HepG2 (cell line): Measurements from ENCODE around the gene KRT15. TPM values are rescaled to one million over a fixed set of nuclear protein-coding genes. Genes with fewer than 3 reads are reported as not detected.

Experiments
- FOXA3 ChIP-seq: IDR thresholded peaks from 2 replicates; pipeline ENCODE4 v1.6.1; 2016; ENCODE audit warnings: missing genetic modification reagents, missing compliant biosample characterization
- GATAD1 ChIP-seq: IDR thresholded peaks from 2 replicates; pipeline ENCODE4 v1.6.1; 2016; ENCODE audit warnings: missing genetic modification reagents, missing compliant biosample characterization
- JARID2 ChIP-seq: sonication (generic); formaldehyde crosslinking; IDR thresholded peaks from 2 replicates; pipeline ENCODE4 v1.8.1; 2023; ENCODE audit warnings: missing genetic modification reagents, inconsistent platforms; ENCODE audit not compliant: insufficient replicate concordance
- SMAD3 ChIP-seq: sonication (generic); formaldehyde crosslinking; IDR thresholded peaks from 2 replicates; pipeline ENCODE4 v1.4.0; 2020; ENCODE audit warnings: missing genetic modification reagents
- SRSF1 ChIP-seq: fragments of 200-400 bp; formaldehyde crosslinking; optimal IDR thresholded peaks from 2 replicates; pipeline ENCODE3; 2017; ENCODE audit warnings: mild to moderate bottlenecking, low read depth, low read length, moderate library complexity
- SUZ12 ChIP-seq: fragments of 150-350 bp; IDR thresholded peaks from 2 replicates; pipeline ENCODE4 v1.6.1; 2014; ENCODE audit warnings: low read depth, low read length
- THAP7 ChIP-seq: sonication (generic); formaldehyde crosslinking; IDR thresholded peaks from 2 replicates; pipeline ENCODE4 v1.8.1; 2023; ENCODE audit warnings: mild to moderate bottlenecking, missing genetic modification reagents
- ZC3H4 ChIP-seq: sonication (generic); formaldehyde crosslinking; IDR thresholded peaks from 2 replicates; pipeline ENCODE4 v1.4.0; 2020; ENCODE audit warnings: missing genetic modification reagents, borderline replicate concordance
- ZFAT ChIP-seq: sonication (generic); formaldehyde crosslinking; conservative IDR thresholded peaks from 2 replicates; pipeline ENCODE4 v1.8.1; 2023; ENCODE audit warnings: missing genetic modification reagents, inconsistent platforms
- ZKSCAN5 ChIP-seq: sonication (generic); formaldehyde crosslinking; IDR thresholded peaks from 2 replicates; pipeline ENCODE4 v1.5.1; 2020; ENCODE audit warnings: mild to moderate bottlenecking, missing genetic modification reagents
- ZNF124 ChIP-seq: sonication (generic); formaldehyde crosslinking; IDR thresholded peaks from 2 replicates; pipeline ENCODE4 v1.4.0; 2020; ENCODE audit warnings: missing genetic modification reagents
- ZNF607 ChIP-seq: sonication (generic); formaldehyde crosslinking; IDR thresholded peaks from 2 replicates; pipeline ENCODE4 v1.5.1; 2020; ENCODE audit warnings: missing genetic modification reagents, mild to moderate bottlenecking, borderline replicate concordance
- ZNF670 ChIP-seq: sonication (generic); formaldehyde crosslinking; IDR thresholded peaks from 2 replicates; pipeline ENCODE4 v1.8.0; 2022; ENCODE audit warnings: mild to moderate bottlenecking, missing genetic modification reagents, borderline replicate concordance
- ZNF782 ChIP-seq: sonication (generic); formaldehyde crosslinking; IDR thresholded peaks from 2 replicates; pipeline ENCODE4 v1.4.0; 2020; ENCODE audit warnings: missing genetic modification reagents, mild to moderate bottlenecking, borderline replicate concordance
- ZNF83 ChIP-seq: sonication (generic); formaldehyde crosslinking; IDR thresholded peaks from 2 replicates; pipeline ENCODE4 v1.4.0; 2020; ENCODE audit warnings: missing genetic modification reagents, mild to moderate bottlenecking, borderline replicate concordance
- polyA plus RNA-seq, 8 experiments: library from polyadenylated mRNA; depleted of rRNA in 3 of 8; stranded (reverse) in 7 of 8; unstranded in 1 of 8; fragments of >200 nt; fragmentation: Illumina TruSeq in 4 of 8; extraction: Trizol in 4 of 8; gene quantifications; 2 replicates each; pipeline versions ENCODE4 v1.2.1 to v1.2.3, GENCODE V29; 2011 to 2016; ENCODE audit warnings: low read depth in 4 of 8, missing spikeins in 1 of 8, mixed read lengths in 1 of 8; ENCODE audit not compliant: insufficient read depth in 1 of 8
- total RNA-seq, 5 experiments: library from RNA; depleted of rRNA; stranded (reverse); fragments of >200 nt; fragmentation: Illumina TruSeq; extraction: Trizol; gene quantifications; 2 replicates each; pipeline ENCODE4 v1.2.3, GENCODE V29; 2016; ENCODE audit warnings: low read depth in 1 of 5
- TF ChIP-seq, protein P1 (sequence below): sonication (generic); formaldehyde crosslinking; IDR thresholded peaks from 2 replicates; pipeline ENCODE4 v1.4.0; 2020; ENCODE audit warnings: missing genetic modification reagents
- TF ChIP-seq, protein P2 (sequence below): sonication (generic); formaldehyde crosslinking; IDR thresholded peaks from 2 replicates; pipeline ENCODE4 v1.5.1; 2020; ENCODE audit warnings: missing genetic modification reagents, mild to moderate bottlenecking, borderline replicate concordance
- TF ChIP-seq, protein P3 (sequence below): sonication (generic); formaldehyde crosslinking; IDR thresholded peaks from 2 replicates; pipeline ENCODE4 v1.5.0; 2020; ENCODE audit warnings: missing genetic modification reagents
- TF ChIP-seq, protein P4 (sequence below): sonication (generic); formaldehyde crosslinking; IDR thresholded peaks from 2 replicates; pipeline ENCODE4 v1.5.1; 2020; ENCODE audit warnings: mild to moderate bottlenecking, missing genetic modification reagents

The KRT15 gene
- total and polyA plus RNA-seq, 2 of the 13 experiments (the other 11 are each of a cell fraction or from before 2014, with no cell fraction given), result 0.46 to 0.63 TPM

DNA sequence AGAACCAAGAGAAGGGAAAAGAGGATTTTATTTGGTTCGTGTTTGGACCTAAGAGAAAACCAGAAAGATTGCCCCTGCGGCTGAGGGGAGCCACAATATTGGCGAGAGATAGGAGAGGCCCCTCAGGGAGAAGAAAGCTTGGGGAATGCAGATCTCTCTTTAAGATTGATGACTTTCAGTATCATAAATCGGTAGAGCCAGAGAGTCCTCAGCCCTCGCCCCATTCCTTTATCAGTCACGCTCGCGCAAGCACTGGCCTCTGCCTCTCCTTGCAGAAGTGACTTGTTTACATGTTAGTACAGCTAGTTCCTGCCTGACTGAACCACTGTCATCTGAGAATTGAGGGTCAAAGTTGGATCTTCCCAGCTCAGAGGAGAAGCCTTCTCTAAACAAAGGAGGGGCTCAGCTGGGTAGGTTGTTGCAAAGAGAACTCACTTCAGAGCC lies 30.9 kb upstream of the KRT15 start (continued):
- TF ChIP-seq ZNF782 (CRISPR knock-in tag) (no peak), ZKSCAN5 (CRISPR knock-in tag) (no peak), THAP7 (CRISPR knock-in tag) (no peak), SUZ12 (no peak), GATAD1 (CRISPR knock-in tag) (no peak), ZNF670 (CRISPR knock-in tag) (no peak), SMAD3 (CRISPR knock-in tag) (0 out of 2 replicates have a peak, but pooled peaks have one; percentile 7), ZFAT (CRISPR knock-in tag) (no peak), ZC3H4 (CRISPR knock-in tag) (no peak), FOXA3 (CRISPR knock-in tag) (peak; percentile 40; the same call in 1 of the 2 replicates), SRSF1 (no peak), ZNF83 (no peak), ZNF124 (CRISPR knock-in tag) (no peak; the same call in 1 of the 2 replicates), JARID2 (CRISPR knock-in tag) (no peak), ZNF607 (CRISPR knock-in tag) (no peak)
- TF ChIP-seq, protein P1, sequence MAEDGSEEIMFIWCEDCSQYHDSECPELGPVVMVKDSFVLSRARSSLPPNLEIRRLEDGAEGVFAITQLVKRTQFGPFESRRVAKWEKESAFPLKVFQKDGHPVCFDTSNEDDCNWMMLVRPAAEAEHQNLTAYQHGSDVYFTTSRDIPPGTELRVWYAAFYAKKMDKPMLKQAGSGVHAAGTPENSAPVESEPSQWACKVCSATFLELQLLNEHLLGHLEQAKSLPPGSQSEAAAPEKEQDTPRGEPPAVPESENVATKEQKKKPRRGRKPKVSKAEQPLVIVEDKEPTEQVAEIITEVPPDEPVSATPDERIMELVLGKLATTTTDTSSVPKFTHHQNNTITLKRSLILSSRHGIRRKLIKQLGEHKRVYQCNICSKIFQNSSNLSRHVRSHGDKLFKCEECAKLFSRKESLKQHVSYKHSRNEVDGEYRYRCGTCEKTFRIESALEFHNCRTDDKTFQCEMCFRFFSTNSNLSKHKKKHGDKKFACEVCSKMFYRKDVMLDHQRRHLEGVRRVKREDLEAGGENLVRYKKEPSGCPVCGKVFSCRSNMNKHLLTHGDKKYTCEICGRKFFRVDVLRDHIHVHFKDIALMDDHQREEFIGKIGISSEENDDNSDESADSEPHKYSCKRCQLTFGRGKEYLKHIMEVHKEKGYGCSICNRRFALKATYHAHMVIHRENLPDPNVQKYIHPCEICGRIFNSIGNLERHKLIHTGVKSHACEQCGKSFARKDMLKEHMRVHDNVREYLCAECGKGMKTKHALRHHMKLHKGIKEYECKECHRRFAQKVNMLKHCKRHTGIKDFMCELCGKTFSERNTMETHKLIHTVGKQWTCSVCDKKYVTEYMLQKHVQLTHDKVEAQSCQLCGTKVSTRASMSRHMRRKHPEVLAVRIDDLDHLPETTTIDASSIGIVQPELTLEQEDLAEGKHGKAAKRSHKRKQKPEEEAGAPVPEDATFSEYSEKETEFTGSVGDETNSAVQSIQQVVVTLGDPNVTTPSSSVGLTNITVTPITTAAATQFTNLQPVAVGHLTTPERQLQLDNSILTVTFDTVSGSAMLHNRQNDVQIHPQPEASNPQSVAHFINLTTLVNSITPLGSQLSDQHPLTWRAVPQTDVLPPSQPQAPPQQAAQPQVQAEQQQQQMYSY (CRISPR knock-in tag), result no peak
- TF ChIP-seq, protein P2, sequence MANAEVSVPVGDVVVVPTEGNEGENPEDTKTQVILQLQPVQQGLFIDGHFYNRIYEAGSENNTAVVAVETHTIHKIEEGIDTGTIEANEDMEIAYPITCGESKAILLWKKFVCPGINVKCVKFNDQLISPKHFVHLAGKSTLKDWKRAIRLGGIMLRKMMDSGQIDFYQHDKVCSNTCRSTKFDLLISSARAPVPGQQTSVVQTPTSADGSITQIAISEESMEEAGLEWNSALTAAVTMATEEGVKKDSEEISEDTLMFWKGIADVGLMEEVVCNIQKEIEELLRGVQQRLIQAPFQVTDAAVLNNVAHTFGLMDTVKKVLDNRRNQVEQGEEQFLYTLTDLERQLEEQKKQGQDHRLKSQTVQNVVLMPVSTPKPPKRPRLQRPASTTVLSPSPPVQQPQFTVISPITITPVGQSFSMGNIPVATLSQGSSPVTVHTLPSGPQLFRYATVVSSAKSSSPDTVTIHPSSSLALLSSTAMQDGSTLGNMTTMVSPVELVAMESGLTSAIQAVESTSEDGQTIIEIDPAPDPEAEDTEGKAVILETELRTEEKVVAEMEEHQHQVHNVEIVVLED (CRISPR knock-in tag), result no peak
- TF ChIP-seq, protein P3, sequence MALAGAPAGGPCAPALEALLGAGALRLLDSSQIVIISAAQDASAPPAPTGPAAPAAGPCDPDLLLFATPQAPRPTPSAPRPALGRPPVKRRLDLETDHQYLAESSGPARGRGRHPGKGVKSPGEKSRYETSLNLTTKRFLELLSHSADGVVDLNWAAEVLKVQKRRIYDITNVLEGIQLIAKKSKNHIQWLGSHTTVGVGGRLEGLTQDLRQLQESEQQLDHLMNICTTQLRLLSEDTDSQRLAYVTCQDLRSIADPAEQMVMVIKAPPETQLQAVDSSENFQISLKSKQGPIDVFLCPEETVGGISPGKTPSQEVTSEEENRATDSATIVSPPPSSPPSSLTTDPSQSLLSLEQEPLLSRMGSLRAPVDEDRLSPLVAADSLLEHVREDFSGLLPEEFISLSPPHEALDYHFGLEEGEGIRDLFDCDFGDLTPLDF (CRISPR knock-in tag), result 0 out of 2 replicates have a peak, but pooled peaks have one; percentile 5
- TF ChIP-seq, protein P4, sequence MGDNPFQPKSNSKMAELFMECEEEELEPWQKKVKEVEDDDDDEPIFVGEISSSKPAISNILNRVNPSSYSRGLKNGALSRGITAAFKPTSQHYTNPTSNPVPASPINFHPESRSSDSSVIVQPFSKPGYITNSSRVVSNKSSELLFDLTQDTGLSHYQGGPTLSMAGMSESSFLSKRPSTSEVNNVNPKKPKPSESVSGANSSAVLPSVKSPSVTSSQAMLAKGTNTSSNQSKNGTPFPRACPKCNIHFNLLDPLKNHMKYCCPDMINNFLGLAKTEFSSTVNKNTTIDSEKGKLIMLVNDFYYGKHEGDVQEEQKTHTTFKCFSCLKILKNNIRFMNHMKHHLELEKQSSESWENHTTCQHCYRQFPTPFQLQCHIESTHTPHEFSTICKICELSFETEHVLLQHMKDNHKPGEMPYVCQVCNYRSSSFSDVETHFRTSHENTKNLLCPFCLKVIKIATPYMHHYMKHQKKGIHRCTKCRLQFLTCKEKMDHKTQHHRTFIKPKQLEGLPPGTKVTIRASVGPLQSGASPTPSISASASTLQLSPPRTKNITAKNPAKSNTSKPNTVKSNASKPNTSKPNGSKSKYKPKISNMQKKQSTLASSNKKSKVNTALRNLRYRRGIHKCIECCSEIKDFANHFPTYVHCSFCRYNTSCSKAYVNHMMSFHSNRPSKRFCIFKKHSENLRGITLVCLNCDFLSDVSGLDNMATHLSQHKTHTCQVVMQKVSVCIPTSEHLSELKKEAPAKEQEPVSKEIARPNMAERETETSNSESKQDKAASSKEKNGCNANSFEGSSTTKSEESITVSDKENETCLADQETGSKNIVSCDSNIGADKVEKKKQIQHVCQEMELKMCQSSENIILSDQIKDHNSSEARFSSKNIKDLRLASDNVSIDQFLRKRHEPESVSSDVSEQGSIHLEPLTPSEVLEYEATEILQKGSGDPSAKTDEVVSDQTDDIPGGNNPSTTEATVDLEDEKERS (CRISPR knock-in tag), result no peak
